ENCODE data around the gene PDCD2L. TPM values are rescaled to one million over a fixed set of nuclear protein-coding genes. Genes with fewer than 3 reads are reported as not detected.

Gene PDCD2L
- total RNA-seq, 1 experiment from 2014 or later, result 43.3 TPM

DNA sequence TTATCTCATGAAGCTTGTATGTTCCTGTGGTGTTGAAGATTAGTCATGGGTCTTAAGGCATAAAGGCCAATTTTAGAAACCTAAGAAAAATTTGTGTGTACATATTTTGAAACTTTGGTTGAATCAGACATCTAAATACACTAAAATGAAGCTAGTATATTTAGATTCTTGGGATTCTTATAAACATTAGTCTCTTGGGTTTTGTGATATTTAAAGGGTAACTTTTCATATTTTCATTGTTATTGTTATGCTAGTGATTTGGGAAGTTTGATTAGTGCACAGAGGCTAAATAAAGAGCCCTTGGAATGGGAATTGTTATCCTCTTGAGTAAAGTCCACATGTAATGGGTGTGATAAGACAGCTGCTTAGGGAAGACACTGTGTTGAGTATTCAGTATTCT, 48.5 kb downstream of the PDCD2L start:
- Histone ChIP-seq H4K91ac (ENCODE audit: insufficient read length, low read depth, low read length) (no peak overlapping the region), H3K4me1 (ENCODE audit: insufficient read depth, low read length) (no peaks in the 10 kb centered on the region), H4K20me1 (ENCODE audit: control insufficient read depth, insufficient read depth, insufficient read length) (no peaks in the 10 kb centered on the region), H3K27ac (ENCODE audit: insufficient read length, low read depth, low read length) (no peak overlapping the region), H3K18ac (ENCODE audit: insufficient read length, low read depth, low read length) (no peak overlapping the region), H3K23ac (ENCODE audit: insufficient read length, low read depth, low read length) (no peak overlapping the region), H2BK5ac (ENCODE audit: insufficient read length, low read length) (no peak overlapping the region), H4K5ac (ENCODE audit: insufficient read length, low read depth, low read length) (no peak overlapping the region), H2BK15ac (ENCODE audit: low read depth, low read length) (no peak overlapping the region), H2BK12ac (ENCODE audit: insufficient read length, low read depth, low read length) (no peak overlapping the region), H3K27me3 (ENCODE audit: insufficient read depth, low read length) (no peaks in the 10 kb centered on the region), H2AK5ac (ENCODE audit: insufficient read length, low read length) (no peak overlapping the region), H3K9ac (ENCODE audit: extremely low read depth, insufficient read length, low read length) (no peak overlapping the region), H3K23me2 (ENCODE audit: insufficient read length, low read depth, low read length, poor library complexity, severe bottlenecking) (no peaks in the 10 kb centered on the region), H2BK120ac (ENCODE audit: low read depth, low read length, poor library complexity, severe bottlenecking) (no peak overlapping the region), H3K79me2 (ENCODE audit: insufficient read depth, low read length) (no peaks in the 10 kb centered on the region), H3T11ph (ENCODE audit: low read length) (no peak overlapping the region), H3K4me2 (ENCODE audit: insufficient read depth, insufficient read length, low read length) (no peak overlapping the region), H2AFZ (ENCODE audit: low read length) (no peak overlapping the region), H3K79me1 (ENCODE audit: insufficient read depth, low read depth, low read length, poor library complexity, severe bottlenecking) (no peaks in the 10 kb centered on the region), H3K4ac (ENCODE audit: low read depth, low read length) (no peak overlapping the region), H3K9me3 (ENCODE audit: control insufficient read depth, low read depth, low read length) (no peaks in the 10 kb centered on the region), H3K14ac (ENCODE audit: insufficient read depth, low read length) (no peak overlapping the region), H3K56ac (ENCODE audit: insufficient read length, low read depth, low read length) (no peak overlapping the region), H4K8ac (replicated peaks; ENCODE audit: insufficient read length, low read depth, low read length) (no peak overlapping the region), H2BK20ac (ENCODE audit: low read depth, low read length, poor library complexity, severe bottlenecking) (no peak overlapping the region)
- no peak for DNase-seq
- Mint-ChIP-seq H3K9me3 (no peaks in the 10 kb centered on the region), H3K4me3 (no peak overlapping the region), H3K4me1 (peaks cover 2 to 3% of the 10 kb centered on the region in 2 experiments; a peak in 2 of 4 replicates), H3K27ac (no peak overlapping the region; a peak in 2 of 7 replicates), H3K36me3 (ENCODE audit: insufficient read depth in 1 of 3, low read depth in 3 of 3) (peaks cover 40 to 85% (median 75%) of the 10 kb centered on the region in 3 experiments), H3K27me3 (ENCODE audit: low read depth) (no peaks in the 10 kb centered on the region)
- TF ChIP-seq, protein P1, sequence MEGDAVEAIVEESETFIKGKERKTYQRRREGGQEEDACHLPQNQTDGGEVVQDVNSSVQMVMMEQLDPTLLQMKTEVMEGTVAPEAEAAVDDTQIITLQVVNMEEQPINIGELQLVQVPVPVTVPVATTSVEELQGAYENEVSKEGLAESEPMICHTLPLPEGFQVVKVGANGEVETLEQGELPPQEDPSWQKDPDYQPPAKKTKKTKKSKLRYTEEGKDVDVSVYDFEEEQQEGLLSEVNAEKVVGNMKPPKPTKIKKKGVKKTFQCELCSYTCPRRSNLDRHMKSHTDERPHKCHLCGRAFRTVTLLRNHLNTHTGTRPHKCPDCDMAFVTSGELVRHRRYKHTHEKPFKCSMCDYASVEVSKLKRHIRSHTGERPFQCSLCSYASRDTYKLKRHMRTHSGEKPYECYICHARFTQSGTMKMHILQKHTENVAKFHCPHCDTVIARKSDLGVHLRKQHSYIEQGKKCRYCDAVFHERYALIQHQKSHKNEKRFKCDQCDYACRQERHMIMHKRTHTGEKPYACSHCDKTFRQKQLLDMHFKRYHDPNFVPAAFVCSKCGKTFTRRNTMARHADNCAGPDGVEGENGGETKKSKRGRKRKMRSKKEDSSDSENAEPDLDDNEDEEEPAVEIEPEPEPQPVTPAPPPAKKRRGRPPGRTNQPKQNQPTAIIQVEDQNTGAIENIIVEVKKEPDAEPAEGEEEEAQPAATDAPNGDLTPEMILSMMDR (conservative IDR thresholded peaks at IDR 0.05), result no peak
